Ramos (cell line): ENCODE measurements around the gene NOS1.

Source experiments
- in situ Hi-C: fragments of 300-500 bp; cut with MboI; formaldehyde crosslinking; loops from one replicate; pipeline ENCODE4 v1.14.3; 2022; ENCODE audit warnings: low sequenced_read_pairs; ENCODE audit not compliant: unreplicated experiment

Gene NOS1

DNA sequence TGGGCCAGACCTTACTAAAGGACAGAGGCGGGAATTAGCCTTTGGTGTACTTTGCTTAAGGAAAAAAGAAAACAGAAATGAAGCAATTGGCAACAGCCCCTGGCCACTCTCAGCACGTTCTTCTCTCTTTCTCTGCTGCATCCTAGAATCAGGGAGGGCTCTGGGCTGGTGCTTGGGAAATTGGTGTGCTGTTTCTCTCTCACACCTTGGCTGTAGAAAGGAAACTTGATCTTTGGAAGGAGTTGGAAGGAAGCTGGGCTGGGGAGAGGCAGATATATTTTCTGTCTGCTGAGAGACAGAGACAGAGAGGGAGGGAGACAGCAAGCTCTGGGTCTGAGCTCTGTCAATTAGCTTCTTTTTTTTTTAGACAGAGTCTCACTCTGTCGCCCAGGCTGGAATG, 27.4 kb downstream of the NOS1 start:
- in situ Hi-C loops: no loop called here

DNA sequence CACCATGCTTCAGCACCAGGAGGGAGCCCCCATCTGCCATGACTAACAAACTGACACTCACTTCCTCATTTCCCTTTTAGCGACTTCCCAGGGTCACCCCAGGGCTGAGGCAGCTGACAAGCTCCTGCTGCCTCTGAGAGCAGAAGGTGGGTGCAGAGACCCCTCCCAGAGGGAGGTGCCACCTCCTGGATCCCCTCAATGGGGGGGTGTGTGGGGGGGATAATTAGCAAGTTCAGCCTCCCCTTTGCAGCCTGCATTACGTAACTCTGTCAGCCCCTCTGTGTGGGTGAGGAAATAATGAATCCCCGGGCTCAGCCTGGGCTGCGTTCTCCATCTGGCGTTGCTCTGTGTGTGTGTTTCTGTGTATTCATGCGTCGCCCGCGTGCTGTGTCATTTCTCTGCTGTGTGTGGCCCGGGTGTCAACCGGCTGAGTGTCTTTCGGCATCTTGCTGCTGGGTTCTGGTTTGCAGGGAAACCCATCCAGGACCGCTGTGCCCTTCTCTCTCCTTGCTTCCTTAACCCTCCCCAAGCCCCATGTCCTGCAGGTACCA, 28.0 kb downstream of the NOS1 start:
- in situ Hi-C loops: no loop called here

DNA sequence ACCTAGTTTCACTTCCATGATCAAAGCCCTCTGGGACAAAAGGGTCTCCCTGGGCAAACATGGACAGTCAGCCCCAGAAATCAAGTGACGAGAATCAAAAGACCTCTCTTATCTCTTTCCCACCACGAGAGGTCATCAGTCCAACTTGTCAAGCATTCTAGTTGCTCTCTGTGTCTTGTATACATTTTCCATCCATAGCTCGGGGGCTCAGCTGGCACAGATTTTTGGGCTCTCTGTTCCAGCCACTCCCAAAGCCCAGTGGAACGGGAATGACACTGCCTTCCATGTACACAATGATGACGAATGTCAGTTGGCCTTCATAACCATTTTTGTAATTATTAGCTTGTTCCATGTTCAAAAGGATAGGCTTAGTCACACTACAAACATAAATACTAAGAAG, 29.7 kb downstream of the NOS1 start:
- in situ Hi-C loops: no loop called here

GRCh38 chr12:117330441-117331113, 30.8 kb downstream of the NOS1 start:
- in situ Hi-C loops: no loop called here

GRCh38 chr12:117329756-117330155, 31.7 kb downstream of the NOS1 start:
- in situ Hi-C loops: no loop called here

- in situ Hi-C loops: no loop called here
Observed at GRCh38 chr12:117328556-117329100, 32.8 kb downstream of the NOS1 start.

GRCh38 chr12:117322428-117322827, 39.0 kb downstream of the NOS1 start:
- in situ Hi-C loops: no loop called here

DNA sequence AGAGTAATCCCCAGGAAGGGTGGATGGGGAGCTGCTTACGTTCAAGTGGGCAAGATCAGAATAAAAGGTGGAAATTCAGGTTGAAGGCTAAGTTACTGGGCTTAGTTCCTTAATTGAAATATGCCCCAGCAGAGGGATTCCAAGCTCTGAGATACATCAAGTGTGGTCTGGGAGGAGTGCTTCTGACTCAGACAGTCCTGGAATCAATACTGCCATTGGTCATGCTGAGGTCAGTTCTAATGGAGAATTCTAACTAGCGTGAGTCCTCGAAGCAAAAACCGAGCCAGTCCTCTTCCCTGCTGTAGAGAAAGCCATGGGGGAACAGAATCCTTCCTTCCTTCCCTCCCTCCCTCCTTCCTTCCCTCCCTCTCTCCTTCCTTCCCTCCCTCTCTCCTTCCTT, 39.9 kb downstream of the NOS1 start:
- in situ Hi-C loops: no loop called here

DNA sequence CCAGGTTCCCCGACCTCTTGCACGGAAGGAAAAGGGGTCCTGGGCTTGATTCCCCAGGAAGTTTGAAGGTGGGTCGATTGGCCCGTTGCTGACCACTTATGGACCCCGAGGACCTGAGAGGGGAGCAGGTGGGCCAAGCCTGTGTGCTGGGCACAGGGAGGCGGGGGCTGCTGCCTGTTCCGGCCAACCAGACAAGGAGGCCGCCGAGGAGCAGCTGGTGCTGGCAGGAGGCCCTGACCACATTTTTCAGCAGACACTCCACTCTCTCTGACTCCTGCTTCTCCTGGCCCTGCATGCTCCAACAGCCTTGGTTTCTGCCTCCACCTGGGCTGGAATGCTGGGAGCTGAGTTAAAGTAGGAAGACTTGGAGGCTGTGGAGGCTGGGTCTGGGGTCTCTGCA, 42.8 kb downstream of the NOS1 start:
- in situ Hi-C loops: no loop called here

GRCh38 chr12:117316336-117316735, 45.1 kb downstream of the NOS1 start:
- in situ Hi-C loops: no loop called here

- in situ Hi-C loops: no loop called here
Observed at GRCh38 chr12:117313926-117314325, 47.5 kb downstream of the NOS1 start.

GRCh38 chr12:117312770-117313169, 48.7 kb downstream of the NOS1 start:
- in situ Hi-C loops: no loop called here

GRCh38 chr12:117309276-117309925, 52.0 kb downstream of the NOS1 start:
- in situ Hi-C loops: no loop called here

GRCh38 chr12:117300174-117300573, 61.3 kb downstream of the NOS1 start:
- in situ Hi-C loops: no loop called here

GRCh38 chr12:117298648-117299225, 62.7 kb downstream of the NOS1 start:
- in situ Hi-C loops: no loop called here

DNA sequence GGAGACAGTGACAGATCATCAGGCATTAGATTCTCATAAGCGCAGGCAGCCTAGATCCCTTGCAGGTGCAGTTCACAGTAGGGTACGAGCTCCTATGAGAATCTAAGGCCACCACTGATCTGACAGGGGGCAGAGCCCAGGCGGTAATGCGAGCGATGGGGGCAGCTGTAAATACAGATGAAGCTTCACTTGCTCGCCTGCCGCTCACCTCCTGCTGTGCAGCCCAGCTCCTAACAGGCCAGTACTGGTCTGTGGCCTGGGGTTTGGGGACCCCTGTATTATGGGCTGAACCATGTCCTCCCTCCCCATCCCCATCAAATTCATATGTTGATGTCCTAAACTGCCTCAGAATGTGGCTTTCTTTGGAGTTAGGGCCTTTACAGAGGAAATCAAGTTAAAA, 63.2 kb downstream of the NOS1 start:
- in situ Hi-C loops: no loop called here

DNA sequence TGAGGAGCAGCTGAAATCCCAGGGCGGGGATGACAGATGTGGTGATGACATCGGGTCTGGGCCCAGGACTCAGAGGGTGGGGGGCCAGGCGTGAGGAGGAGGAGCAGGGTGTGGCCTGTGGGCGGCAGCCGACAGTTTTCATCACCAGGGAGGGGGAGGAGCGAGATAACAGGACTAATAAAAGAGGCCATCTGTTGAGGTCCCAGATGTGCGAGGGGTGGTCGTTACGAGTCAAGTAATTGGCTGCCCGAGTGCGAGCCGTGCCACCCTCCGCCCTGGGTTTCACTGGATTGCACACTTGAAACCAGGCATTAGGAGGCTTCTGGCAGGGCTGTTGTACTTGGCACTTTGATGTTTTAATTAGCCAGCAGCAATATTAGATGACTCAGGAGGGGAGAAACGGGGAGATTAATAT, 67.2 kb downstream of the NOS1 start:
- in situ Hi-C loops: no loop called here

DNA sequence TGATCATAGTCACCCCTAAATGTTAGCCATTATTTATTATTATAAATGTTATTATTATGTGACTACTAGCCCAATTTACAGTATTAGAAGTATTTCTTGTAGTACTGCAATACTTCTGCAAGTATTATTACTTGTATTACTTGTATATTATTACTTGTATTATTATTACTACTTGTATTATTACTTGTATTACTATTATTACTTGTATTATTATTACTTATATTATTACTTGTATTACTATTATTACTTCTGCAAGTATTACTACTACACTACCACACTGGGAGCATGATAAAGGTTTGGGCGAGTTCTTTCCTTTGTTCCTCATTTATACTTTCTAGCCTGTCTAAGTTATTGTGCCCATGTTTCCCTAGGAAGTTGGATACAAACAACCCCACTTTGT, 67.9 kb downstream of the NOS1 start:
- in situ Hi-C loops: no loop called here

- in situ Hi-C loops: no loop called here
Observed at GRCh38 chr12:117292688-117293087, 68.7 kb downstream of the NOS1 start.

- in situ Hi-C loops: no loop called here
Observed at GRCh38 chr12:117284140-117284539, 77.3 kb downstream of the NOS1 start.

DNA sequence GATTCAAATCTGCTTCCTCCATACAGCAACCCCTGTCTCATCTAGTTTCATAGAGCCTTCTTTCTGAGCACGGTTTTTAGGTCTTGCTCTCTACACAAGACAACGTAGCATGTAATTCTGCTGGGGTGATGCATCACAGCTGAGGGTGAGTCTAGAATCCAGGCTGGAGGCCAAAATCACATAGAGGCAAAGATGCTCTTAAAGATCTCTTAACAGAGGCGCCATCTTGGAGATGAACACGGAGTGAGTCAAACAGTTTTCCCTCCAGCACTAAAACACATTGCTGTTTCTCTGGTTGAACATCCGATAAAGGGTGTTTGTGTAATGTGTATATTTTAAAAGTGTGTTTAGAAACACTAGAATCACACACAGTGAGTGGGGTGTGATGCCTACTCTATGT, 78.9 kb downstream of the NOS1 start:
- in situ Hi-C loops: no loop called here
